ENCODE measurements around the gene ADAMTSL1.

Gene ADAMTSL1

DNA sequence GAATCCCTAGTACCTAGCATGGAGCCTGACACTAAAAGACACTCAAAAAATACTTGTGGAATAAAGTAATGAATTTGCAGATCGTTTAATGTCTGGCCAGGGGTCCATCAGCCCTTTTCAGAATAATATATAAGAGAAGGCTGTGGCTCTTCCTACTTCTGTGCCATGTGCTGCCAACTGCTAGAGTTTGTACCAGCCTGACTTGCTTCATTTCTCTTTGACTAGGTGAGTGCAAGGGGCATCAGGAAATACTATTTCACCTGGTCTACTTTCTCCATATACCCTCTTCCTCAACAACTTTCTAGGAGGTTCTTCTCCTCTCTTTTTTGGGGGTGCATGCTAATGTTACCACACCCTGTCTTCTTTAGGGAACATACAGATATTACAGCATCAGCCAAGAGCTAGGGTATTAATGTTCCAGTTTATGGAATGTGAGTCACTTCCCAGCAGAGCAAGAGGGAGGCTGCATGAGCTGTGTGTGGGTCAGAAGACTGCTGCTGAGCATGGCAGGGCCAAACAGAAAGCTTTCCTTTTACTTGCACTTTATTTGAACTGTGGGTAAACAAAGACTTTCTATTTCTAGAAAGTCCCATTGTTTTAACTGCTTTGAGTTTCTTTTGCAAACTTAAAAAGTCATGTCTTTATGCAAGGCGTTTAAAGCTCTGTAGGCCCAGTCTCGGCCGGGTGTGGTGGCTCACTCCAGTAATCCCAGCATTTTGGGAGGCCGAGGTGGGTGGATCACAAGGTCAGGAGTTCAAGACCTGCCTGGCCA, 158.9 kb downstream of the ADAMTSL1 start:
- no peaks in the 10 kb centered on the region for H4K20me1 ChIP-seq (ENCODE audit: insufficient read depth, low read length, poor library complexity, severe bottlenecking)
- no peak overlapping the region for H3K4me3 ChIP-seq (ENCODE audit: low read length, poor library complexity, severe bottlenecking)
- H3K9me2 ChIP-seq (replicated peaks; ENCODE audit: low read depth, low read length) = no peaks in the 10 kb centered on the region
- H3K27me3 ChIP-seq (ENCODE audit: insufficient read depth, low read length, poor library complexity, severe bottlenecking) = no peaks in the 10 kb centered on the region
- no peaks in the 10 kb centered on the region for H3K4me1 ChIP-seq (ENCODE audit: insufficient read depth, low read length, poor library complexity, severe bottlenecking)
- no peaks in the 10 kb centered on the region for H3K79me2 ChIP-seq (ENCODE audit: insufficient read depth, low read length)
- TF ChIP-seq, protein P1, sequence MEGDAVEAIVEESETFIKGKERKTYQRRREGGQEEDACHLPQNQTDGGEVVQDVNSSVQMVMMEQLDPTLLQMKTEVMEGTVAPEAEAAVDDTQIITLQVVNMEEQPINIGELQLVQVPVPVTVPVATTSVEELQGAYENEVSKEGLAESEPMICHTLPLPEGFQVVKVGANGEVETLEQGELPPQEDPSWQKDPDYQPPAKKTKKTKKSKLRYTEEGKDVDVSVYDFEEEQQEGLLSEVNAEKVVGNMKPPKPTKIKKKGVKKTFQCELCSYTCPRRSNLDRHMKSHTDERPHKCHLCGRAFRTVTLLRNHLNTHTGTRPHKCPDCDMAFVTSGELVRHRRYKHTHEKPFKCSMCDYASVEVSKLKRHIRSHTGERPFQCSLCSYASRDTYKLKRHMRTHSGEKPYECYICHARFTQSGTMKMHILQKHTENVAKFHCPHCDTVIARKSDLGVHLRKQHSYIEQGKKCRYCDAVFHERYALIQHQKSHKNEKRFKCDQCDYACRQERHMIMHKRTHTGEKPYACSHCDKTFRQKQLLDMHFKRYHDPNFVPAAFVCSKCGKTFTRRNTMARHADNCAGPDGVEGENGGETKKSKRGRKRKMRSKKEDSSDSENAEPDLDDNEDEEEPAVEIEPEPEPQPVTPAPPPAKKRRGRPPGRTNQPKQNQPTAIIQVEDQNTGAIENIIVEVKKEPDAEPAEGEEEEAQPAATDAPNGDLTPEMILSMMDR (conservative IDR thresholded peaks at IDR 0.05; ENCODE audit: low read length) = no peak
- TF ChIP-seq EZH2phosphoT487 (IDR thresholded peaks at IDR 0.05; ENCODE audit: borderline replicate concordance) = no peak
- H2AFZ ChIP-seq (ENCODE audit: low read length) = no peak overlapping the region
- no peaks in the 10 kb centered on the region for H3K9me3 ChIP-seq (ENCODE audit: insufficient read depth, low read depth, low read length)
- no peaks in the 10 kb centered on the region for H3K36me3 ChIP-seq (ENCODE audit: insufficient read depth, low read length)
- H3K4me2 ChIP-seq (ENCODE audit: low read depth, low read length, poor library complexity, severe bottlenecking) = no peak overlapping the region
- H3F3A ChIP-seq (ENCODE audit: low read depth) = no peaks in the 10 kb centered on the region
- H3K9ac ChIP-seq (ENCODE audit: low read depth, low read length, poor library complexity, severe bottlenecking) = no peak overlapping the region

DNA sequence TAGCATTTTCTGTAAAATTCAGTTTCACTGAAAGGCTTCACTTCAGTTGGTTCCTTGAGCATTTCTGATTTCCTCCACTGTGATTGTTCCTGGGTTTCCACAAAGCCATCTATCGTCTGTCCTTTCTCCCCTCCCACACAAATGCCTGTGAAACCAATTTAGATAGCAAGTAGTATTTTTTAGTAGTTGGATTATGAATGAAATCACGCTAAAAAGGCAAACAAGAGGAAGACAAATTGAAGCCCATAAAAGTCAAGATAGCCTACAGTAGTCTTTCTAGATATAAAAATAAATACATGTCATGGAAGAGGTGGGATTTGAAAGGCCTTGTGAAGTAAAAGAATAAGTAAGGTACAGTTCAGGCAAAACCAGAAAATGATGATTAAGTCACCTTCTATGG, 162.8 kb downstream of the ADAMTSL1 start:
- Histone ChIP-seq H3K79me2 (ENCODE audit: insufficient read depth, low read length) (no peaks in the 10 kb centered on the region), H3K9me3 (ENCODE audit: insufficient read depth, low read depth, low read length) (no peaks in the 10 kb centered on the region), H3K9me2 (replicated peaks; ENCODE audit: low read depth, low read length) (no peaks in the 10 kb centered on the region), H3K4me3 (ENCODE audit: low read length, poor library complexity, severe bottlenecking) (no peak overlapping the region), H3K4me1 (ENCODE audit: insufficient read depth, low read length, poor library complexity, severe bottlenecking) (no peaks in the 10 kb centered on the region), H3K36me3 (ENCODE audit: insufficient read depth, low read length) (no peaks in the 10 kb centered on the region), H2AFZ (ENCODE audit: low read length) (no peak overlapping the region), H3K4me2 (ENCODE audit: low read depth, low read length, poor library complexity, severe bottlenecking) (no peak overlapping the region), H3K27me3 (ENCODE audit: insufficient read depth, low read length, poor library complexity, severe bottlenecking) (no peaks in the 10 kb centered on the region), H4K20me1 (ENCODE audit: insufficient read depth, low read length, poor library complexity, severe bottlenecking) (no peaks in the 10 kb centered on the region), H3K9ac (ENCODE audit: low read depth, low read length, poor library complexity, severe bottlenecking) (no peak overlapping the region), H3F3A (ENCODE audit: low read depth) (no peaks in the 10 kb centered on the region)
- TF ChIP-seq EZH2phosphoT487 (IDR thresholded peaks at IDR 0.05; ENCODE audit: borderline replicate concordance) = no peak
- TF ChIP-seq, protein P1 (conservative IDR thresholded peaks at IDR 0.05; ENCODE audit: low read length) = no peak

DNA sequence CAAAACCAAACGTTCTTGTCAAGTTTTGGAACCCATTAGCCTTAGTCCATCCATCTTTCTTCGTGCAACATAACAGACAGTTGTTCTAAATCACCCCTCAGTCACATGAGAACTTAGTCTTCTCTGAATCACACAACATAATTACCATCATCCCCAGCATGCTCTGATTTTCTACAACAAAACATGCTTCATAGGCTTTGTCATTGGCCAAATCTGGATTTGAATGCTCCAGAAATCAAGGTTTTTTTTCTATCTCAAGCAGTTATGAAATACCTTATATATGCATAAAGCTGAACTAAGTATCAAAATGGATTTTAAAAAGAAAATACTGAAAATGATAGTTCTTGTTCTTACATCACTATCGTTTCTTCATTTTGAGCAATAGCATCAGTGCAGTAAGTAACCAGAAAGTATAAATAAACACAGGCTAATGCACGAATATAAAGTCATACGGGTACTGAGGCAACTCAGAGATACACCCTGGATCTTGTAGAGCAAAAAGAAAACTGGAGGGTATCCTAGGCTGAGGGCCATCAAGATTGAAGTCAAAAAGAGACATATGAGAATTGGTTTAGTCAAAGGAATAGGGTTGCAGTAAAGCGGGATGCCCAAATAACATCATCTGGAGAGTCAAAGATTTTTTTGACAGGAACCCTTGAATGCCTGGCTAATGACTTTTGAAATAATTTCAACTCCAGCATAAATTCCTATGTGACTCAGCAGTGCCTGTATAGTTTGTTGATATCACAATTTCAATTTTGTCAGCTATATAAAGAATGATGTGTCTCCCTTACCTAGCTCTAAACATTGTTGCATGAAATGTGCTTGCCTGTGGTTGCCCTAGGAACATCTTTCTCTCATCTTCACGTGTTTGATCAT, 164.7 kb downstream of the ADAMTSL1 start:
- 0 out of 2 replicates have a peak, but pooled peaks cover 4% of the 10 kb centered on the region for H3K9me2 ChIP-seq (replicated peaks; ENCODE audit: low read depth, low read length)
- no peaks in the 10 kb centered on the region for H3K36me3 ChIP-seq (ENCODE audit: insufficient read depth, low read length)
- H3K79me2 ChIP-seq (ENCODE audit: insufficient read depth, low read length) = no peaks in the 10 kb centered on the region
- no peak overlapping the region for H2AFZ ChIP-seq (ENCODE audit: low read length)
- H3K9me3 ChIP-seq (ENCODE audit: insufficient read depth, low read depth, low read length) = no peaks in the 10 kb centered on the region
- no peak for TF ChIP-seq EZH2phosphoT487 (IDR thresholded peaks at IDR 0.05; ENCODE audit: borderline replicate concordance)
- TF ChIP-seq, protein P1 (conservative IDR thresholded peaks at IDR 0.05; ENCODE audit: low read length) = no peak
- no peaks in the 10 kb centered on the region for H4K20me1 ChIP-seq (ENCODE audit: insufficient read depth, low read length, poor library complexity, severe bottlenecking)
- H3K9ac ChIP-seq (ENCODE audit: low read depth, low read length, poor library complexity, severe bottlenecking) = no peak overlapping the region
- H3F3A ChIP-seq (ENCODE audit: low read depth) = no peaks in the 10 kb centered on the region
- no peak overlapping the region for H3K4me2 ChIP-seq (ENCODE audit: low read depth, low read length, poor library complexity, severe bottlenecking)
- H3K4me3 ChIP-seq (ENCODE audit: low read length, poor library complexity, severe bottlenecking) = no peak overlapping the region
- no peaks in the 10 kb centered on the region for H3K4me1 ChIP-seq (ENCODE audit: insufficient read depth, low read length, poor library complexity, severe bottlenecking)
- H3K27me3 ChIP-seq (ENCODE audit: insufficient read depth, low read length, poor library complexity, severe bottlenecking) = no peaks in the 10 kb centered on the region
